Fibroblast of skin of left biceps (primary cell): ENCODE results near the gene AMPD3.
A peak's percentile ranks its signal among the peaks of the same experiment; 100 is the strongest.

Experiments
- DNase-seq, 2 experiments: peaks; one replicate each; pipeline ENCODE4 v3.0.0-alpha.2; 2013; ENCODE audit warnings: low read depth in 2 of 2

AMPD3 gene

GRCh38 chr11:10438458-10438857 lies 16.6 kb upstream of the AMPD3 start:
- DNase-seq, result no peak

- no peak for DNase-seq
Measured at GRCh38 chr11:10439351-10439750, 15.7 kb upstream of the AMPD3 start.

GRCh38 chr11:10439924-10440323 lies 15.1 kb upstream of the AMPD3 start:
- DNase-seq, result no peak

- no peak for DNase-seq
Measured at GRCh38 chr11:10440401-10440800, 14.7 kb upstream of the AMPD3 start.

GRCh38 chr11:10441091-10441490 lies 14.0 kb upstream of the AMPD3 start:
- peak in 1 of 2 experiments; percentile 3 for DNase-seq

- no peak for DNase-seq
Measured at GRCh38 chr11:10441652-10442503, 13.2 kb upstream of the AMPD3 start.

GRCh38 chr11:10443152-10443551 lies 11.9 kb upstream of the AMPD3 start:
- no peak for DNase-seq

- no peak for DNase-seq
Measured at GRCh38 chr11:10443721-10444235, 11.3 kb upstream of the AMPD3 start.

GRCh38 chr11:10444725-10445315 lies 10.2 kb upstream of the AMPD3 start:
- no peak for DNase-seq

GRCh38 chr11:10447445-10447844 lies 7.6 kb upstream of the AMPD3 start:
- no peak for DNase-seq

- DNase-seq, result no peak
Measured at GRCh38 chr11:10450462-10451425, 4.3 kb upstream of the AMPD3 start.

GRCh38 chr11:10451426-10452116 lies 3.5 kb upstream of the AMPD3 start:
- DNase-seq, result no peak

GRCh38 chr11:10452211-10452767 lies 2.8 kb upstream of the AMPD3 start:
- DNase-seq, result no peak

GRCh38 chr11:10453261-10453660 lies 1.8 kb upstream of the AMPD3 start:
- DNase-seq, result no peak

GRCh38 chr11:10455637-10456487 lies 798 bp downstream of the AMPD3 start:
- no peak for DNase-seq

- no peak for DNase-seq
Measured at GRCh38 chr11:10456519-10456918, 1.5 kb downstream of the AMPD3 start.

- DNase-seq, result no peak
Measured at GRCh38 chr11:10457901-10458300, 2.8 kb downstream of the AMPD3 start.

GRCh38 chr11:10459029-10459970 lies 4.2 kb downstream of the AMPD3 start:
- no peak for DNase-seq
